Panc1 (cell line): Measurements from ENCODE around the gene MBD3.

ENCODE experiments used
- CTCF ChIP-seq: fragments of 450-650 bp; IDR thresholded peaks from 2 replicates; pipeline ENCODE4 v1.5.1; 2017; ENCODE audit warnings: mild to moderate bottlenecking
- POLR2AphosphoS5 ChIP-seq: IDR thresholded peaks from 2 replicates; pipeline ENCODE4 v1.6.1; 2012; ENCODE audit warnings: mild to moderate bottlenecking, low read depth, low read length, moderate library complexity
- SIN3A ChIP-seq: IDR thresholded peaks from 2 replicates; pipeline ENCODE4 v1.6.1; 2012; ENCODE audit warnings: low read depth, mild to moderate bottlenecking, low read length, moderate library complexity, borderline replicate concordance; ENCODE audit not compliant: insufficient read depth
- TF ChIP-seq, protein P1 (sequence below), 2 experiments: IDR thresholded peaks; 2 replicates each; pipeline ENCODE4 v1.6.1; 2011 to 2012; ENCODE audit warnings: low read depth in 2 of 2, control low read depth in 1 of 2, low read length in 1 of 2, mild to moderate bottlenecking in 1 of 2, moderate library complexity in 1 of 2; ENCODE audit not compliant: insufficient read depth in 1 of 2

- TF ChIP-seq, protein P1, sequence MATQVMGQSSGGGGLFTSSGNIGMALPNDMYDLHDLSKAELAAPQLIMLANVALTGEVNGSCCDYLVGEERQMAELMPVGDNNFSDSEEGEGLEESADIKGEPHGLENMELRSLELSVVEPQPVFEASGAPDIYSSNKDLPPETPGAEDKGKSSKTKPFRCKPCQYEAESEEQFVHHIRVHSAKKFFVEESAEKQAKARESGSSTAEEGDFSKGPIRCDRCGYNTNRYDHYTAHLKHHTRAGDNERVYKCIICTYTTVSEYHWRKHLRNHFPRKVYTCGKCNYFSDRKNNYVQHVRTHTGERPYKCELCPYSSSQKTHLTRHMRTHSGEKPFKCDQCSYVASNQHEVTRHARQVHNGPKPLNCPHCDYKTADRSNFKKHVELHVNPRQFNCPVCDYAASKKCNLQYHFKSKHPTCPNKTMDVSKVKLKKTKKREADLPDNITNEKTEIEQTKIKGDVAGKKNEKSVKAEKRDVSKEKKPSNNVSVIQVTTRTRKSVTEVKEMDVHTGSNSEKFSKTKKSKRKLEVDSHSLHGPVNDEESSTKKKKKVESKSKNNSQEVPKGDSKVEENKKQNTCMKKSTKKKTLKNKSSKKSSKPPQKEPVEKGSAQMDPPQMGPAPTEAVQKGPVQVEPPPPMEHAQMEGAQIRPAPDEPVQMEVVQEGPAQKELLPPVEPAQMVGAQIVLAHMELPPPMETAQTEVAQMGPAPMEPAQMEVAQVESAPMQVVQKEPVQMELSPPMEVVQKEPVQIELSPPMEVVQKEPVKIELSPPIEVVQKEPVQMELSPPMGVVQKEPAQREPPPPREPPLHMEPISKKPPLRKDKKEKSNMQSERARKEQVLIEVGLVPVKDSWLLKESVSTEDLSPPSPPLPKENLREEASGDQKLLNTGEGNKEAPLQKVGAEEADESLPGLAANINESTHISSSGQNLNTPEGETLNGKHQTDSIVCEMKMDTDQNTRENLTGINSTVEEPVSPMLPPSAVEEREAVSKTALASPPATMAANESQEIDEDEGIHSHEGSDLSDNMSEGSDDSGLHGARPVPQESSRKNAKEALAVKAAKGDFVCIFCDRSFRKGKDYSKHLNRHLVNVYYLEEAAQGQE (IDR thresholded peaks at IDR 0.05; ENCODE audit: insufficient read depth in 1 of 2, low read depth in 2 of 2, low read length in 1 of 2) = no peak
- TF ChIP-seq CTCF = no peak
- no peak for TF ChIP-seq SIN3A
- no peak for TF ChIP-seq POLR2AphosphoS5
Measured at GRCh38 chr19:1529430-1529816, 63.2 kb downstream of the MBD3 start.
